Measurements from ENCODE around the gene EYS. TPM values are rescaled to one million over a fixed set of nuclear protein-coding genes. Genes with fewer than 3 reads are reported as not detected.

EYS gene
- total RNA-seq, 1 donor from 2014 or later: not detected

DNA sequence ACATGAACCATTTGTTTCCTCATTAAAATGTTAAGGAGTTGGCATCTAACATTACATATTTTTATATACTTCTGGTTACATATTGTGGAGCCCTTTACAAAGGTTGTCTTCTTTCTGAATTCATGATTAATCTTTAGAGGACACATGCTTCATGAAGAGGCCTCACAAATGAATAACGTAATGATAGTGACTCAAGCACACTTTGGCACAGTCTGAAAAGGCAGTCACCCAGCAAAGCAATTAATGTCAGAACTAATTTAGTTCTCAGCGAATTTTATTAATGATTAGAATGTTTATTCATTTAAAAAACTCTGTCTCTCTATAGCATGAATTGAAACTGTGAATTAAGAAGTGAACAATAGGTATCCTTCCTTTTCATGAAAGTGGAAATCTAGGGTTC, 1217.3 kb downstream of the EYS start:
- no peak overlapping the region for H3K4me3 ChIP-seq (ENCODE audit: low read depth, low read length)

DNA sequence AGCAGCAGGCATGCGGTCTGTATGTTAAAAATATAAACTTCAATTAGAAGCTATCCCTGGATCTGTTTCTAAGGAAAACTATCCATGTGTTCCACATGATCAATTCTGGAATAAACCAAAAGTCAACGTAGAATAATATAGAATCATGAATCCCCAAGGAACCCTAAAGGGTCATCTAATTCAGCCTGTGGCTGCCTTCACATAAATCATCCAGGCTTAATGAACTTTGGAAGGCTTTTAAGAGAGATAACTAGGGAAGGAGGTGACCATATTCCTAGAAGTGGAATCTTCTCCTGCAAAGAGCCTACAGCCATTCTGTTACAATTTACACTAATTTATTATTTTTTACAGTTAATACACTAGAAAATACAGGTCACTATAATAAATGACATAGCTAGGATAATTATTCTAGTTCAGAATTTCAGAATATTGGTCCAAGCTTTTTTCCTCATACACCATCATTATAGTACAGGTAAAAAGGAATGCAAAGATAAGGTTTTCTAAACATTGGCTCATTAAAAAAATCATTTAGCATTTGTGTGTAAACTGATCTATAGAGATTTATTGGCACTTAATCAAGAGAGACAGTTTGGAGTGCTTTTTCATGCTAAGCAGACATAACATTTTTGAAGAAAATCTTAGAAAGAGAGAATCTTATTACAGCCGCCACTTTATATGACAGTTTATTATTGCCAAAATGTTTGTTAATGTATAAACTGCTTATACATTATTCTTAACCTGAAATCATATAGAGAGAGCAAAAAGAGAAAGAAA, 1220.3 kb downstream of the EYS start:
- H3K36me3 ChIP-seq (ENCODE audit: control insufficient read depth, insufficient read depth, low read length): no peaks in the 10 kb centered on the region
- TF ChIP-seq, protein P1, sequence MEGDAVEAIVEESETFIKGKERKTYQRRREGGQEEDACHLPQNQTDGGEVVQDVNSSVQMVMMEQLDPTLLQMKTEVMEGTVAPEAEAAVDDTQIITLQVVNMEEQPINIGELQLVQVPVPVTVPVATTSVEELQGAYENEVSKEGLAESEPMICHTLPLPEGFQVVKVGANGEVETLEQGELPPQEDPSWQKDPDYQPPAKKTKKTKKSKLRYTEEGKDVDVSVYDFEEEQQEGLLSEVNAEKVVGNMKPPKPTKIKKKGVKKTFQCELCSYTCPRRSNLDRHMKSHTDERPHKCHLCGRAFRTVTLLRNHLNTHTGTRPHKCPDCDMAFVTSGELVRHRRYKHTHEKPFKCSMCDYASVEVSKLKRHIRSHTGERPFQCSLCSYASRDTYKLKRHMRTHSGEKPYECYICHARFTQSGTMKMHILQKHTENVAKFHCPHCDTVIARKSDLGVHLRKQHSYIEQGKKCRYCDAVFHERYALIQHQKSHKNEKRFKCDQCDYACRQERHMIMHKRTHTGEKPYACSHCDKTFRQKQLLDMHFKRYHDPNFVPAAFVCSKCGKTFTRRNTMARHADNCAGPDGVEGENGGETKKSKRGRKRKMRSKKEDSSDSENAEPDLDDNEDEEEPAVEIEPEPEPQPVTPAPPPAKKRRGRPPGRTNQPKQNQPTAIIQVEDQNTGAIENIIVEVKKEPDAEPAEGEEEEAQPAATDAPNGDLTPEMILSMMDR (IDR thresholded peaks at IDR 0.05; ENCODE audit: insufficient read depth, low read length, poor library complexity, severe bottlenecking): no peak
- no peak for DNase-seq (ENCODE audit: low read depth)
- no peak overlapping the region for H3K4me3 ChIP-seq (ENCODE audit: low read depth, low read length)
- H3K27me3 ChIP-seq (ENCODE audit: control insufficient read depth, insufficient read depth, low read length): no peaks in the 10 kb centered on the region

More for the DNA sequence above, 1217.3 kb downstream of the EYS start:
- no peak for DNase-seq (ENCODE audit: low read depth)
- no peaks in the 10 kb centered on the region for H3K27me3 ChIP-seq (ENCODE audit: control insufficient read depth, insufficient read depth, low read length)
- TF ChIP-seq, protein P1 (IDR thresholded peaks at IDR 0.05; ENCODE audit: insufficient read depth, low read length, poor library complexity, severe bottlenecking): no peak
- H3K36me3 ChIP-seq (ENCODE audit: control insufficient read depth, insufficient read depth, low read length): no peaks in the 10 kb centered on the region

DNA sequence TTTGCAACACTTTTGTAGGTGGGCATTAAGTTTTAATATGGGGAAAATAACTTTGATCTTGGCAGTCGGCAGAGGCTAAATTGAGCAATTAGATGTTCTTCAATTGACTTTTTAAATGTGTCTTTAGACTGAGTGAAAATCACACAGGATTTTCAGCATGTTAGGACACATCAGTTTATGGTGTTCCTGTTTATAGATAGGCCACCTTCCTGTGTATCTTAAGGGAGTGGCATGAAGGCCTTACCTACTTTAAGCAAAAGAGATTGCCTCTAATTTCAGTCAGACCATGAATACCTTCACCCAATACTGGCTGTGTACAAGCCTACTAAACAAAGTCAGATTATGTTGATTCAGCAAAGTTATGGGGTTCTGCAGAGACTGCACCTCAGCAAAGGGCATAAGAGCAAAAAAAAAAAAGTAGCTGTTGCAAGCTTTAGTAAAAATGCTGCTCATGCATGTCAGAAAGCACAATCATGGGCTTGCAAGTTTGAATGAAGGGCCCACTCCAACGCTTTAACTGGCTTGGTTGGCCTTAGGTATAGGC, 1223.0 kb downstream of the EYS start:
- H3K27me3 ChIP-seq (ENCODE audit: control insufficient read depth, insufficient read depth, low read length): no peaks in the 10 kb centered on the region
- no peak for DNase-seq (ENCODE audit: low read depth)
- no peaks in the 10 kb centered on the region for H3K36me3 ChIP-seq (ENCODE audit: control insufficient read depth, insufficient read depth, low read length)
- TF ChIP-seq, protein P1 (IDR thresholded peaks at IDR 0.05; ENCODE audit: insufficient read depth, low read length, poor library complexity, severe bottlenecking): no peak
- H3K4me3 ChIP-seq (ENCODE audit: low read depth, low read length): no peak overlapping the region

DNA sequence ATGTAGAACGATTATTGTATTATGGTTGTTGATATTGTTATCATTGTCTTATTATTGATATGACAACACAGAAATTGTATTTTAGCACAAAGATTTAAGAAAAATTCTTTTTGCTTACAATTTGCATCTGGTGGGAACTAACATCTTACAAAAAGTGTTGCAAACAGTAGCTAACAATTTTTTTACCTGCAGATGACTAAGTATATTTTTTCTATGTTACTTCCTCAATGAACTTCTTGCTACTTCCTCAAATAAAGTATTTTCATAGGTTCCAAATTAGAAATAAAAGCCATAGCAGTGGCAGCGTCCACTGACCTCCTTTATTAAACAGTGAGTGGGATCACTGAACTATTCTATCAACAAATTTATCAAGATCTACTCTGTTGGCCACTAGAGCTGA, 1224.4 kb downstream of the EYS start:
- no peak for DNase-seq (ENCODE audit: low read depth)
- TF ChIP-seq, protein P1 (IDR thresholded peaks at IDR 0.05; ENCODE audit: insufficient read depth, low read length, poor library complexity, severe bottlenecking): no peak
- no peaks in the 10 kb centered on the region for H3K27me3 ChIP-seq (ENCODE audit: control insufficient read depth, insufficient read depth, low read length)
- no peak overlapping the region for H3K4me3 ChIP-seq (ENCODE audit: low read depth, low read length)
- no peaks in the 10 kb centered on the region for H3K36me3 ChIP-seq (ENCODE audit: control insufficient read depth, insufficient read depth, low read length)

DNA sequence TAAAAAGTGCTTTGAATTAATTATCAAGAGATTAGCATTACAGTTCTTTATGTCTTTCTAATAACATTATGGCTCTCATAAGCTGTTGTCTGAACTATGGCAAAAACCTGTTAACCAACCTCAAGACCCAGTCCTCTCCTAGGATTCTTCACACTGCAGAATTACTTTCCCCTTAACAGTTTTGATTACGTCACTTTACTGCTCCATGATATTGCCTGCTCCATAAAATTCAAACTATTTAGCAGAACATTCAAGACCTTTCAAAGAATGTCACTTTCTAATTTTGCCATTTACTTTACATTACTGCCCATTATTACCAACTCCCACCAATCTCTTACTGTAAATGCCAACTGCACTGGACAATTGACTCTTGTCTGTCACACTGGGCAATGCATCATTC, 1227.9 kb downstream of the EYS start:
- Histone ChIP-seq H3K36me3 (ENCODE audit: control insufficient read depth, insufficient read depth, low read length) (no peaks in the 10 kb centered on the region), H3K27me3 (ENCODE audit: control insufficient read depth, insufficient read depth, low read length) (no peaks in the 10 kb centered on the region), H3K4me3 (ENCODE audit: low read depth, low read length) (no peak overlapping the region)
- no peak for DNase-seq (ENCODE audit: low read depth)
- TF ChIP-seq, protein P1 (IDR thresholded peaks at IDR 0.05; ENCODE audit: insufficient read depth, low read length, poor library complexity, severe bottlenecking): no peak

Measured in kidney epithelial cell (primary cell).